Brain microvascular endothelial cell (primary cell): ENCODE data around the gene LRRC46.

Source experiments
- DNase-seq: peaks from one replicate; pipeline ENCODE4 v3.0.0-alpha.2; 2020
- H3K27ac ChIP-seq: fragments of 250-450 bp; sonication (Bioruptor Pico); 2 replicates; pipeline ENCODE4 v1.5.1; 2020; ENCODE audit warnings: mild to moderate bottlenecking, moderate library complexity
- H3K27me3 ChIP-seq: fragments of 250-450 bp; sonication (Bioruptor Pico); replicated peaks from 2 replicates; pipeline ENCODE4 v1.5.1; 2020; ENCODE audit warnings: mild to moderate bottlenecking
- H3K36me3 ChIP-seq: fragments of 250-450 bp; sonication (Bioruptor Pico); replicated peaks from 2 replicates; pipeline ENCODE4 v1.5.1; 2020; ENCODE audit warnings: mild to moderate bottlenecking
- H3K4me3 ChIP-seq: 2 replicates; pipeline ENCODE4 v1.5.1; 2011; ENCODE audit warnings: low read depth, mild to moderate bottlenecking, control low read depth, low read length, moderate library complexity
- CTCF ChIP-seq: IDR thresholded peaks from 2 replicates; pipeline ENCODE4 v1.5.1; 2011; ENCODE audit warnings: low read depth, mild to moderate bottlenecking, moderate library complexity, low read length, control low read depth, inconsistent platforms; ENCODE audit errors: missing control alignments
- in situ Hi-C: cut with HindIII; loops from 2 replicates; pipeline ENCODE4 v1.10.0; 2017; ENCODE audit warnings: low sequenced_read_pairs, low pct_ligation_motif_present

The LRRC46 gene

DNA sequence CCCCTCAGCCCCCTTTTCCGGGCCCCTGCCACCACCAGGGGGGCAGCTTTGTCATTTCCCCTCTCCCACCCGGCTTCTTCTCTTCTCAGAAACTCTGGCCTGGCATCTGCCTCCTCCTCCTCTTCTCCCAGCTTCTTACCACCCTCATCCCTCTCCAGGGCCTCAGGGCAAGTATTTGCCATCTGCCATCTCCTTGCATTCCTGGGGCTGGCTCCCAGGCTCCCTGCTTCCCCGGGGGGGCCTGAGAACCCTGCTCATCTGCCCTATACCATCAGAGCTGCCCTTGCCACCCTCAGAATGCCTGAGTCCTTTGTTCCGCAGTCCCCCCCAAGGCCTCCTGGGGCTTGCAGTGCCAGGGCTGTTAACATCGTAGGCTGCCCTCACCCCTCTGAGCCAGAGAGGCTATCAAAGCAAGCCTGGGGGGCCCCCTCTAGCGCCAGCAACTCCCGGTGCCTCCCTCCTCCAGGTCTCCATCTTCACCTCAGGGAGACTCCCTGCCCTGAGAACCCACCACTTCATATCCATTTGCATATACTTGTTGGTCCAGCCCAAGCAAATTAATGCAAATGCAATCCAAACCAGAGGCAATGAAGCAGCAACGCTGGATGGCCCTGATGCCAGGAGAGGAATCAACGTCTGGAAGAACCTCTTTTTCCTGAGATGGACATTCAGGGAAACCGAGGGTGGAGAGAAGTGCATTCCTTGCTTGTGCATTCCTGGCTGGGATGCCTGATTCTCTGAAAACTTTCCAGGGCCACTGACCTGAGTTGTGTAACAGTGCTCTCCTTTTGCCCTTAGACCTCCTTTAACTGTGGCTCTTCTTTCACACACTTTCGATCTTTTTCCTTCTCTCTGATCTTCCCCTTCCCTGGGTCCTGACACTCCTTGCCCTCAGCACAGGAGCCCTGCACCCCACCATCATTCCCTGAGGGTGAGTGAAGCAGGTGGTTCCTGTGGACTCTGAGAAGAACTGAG lies 43.8 kb downstream of the LRRC46 start:
- in situ Hi-C loops = no loop called here
- Histone ChIP-seq H3K27me3 (peaks cover 46% of the 10 kb centered on the region), H3K27ac (no peak overlapping the region), H3K36me3 (no peaks in the 10 kb centered on the region), H3K4me3 (no peak overlapping the region)
- DNase-seq = no peak
- no peak for TF ChIP-seq CTCF

GRCh38 chr17:47877368-47878034 lies 46.0 kb downstream of the LRRC46 start:
- in situ Hi-C loops = no loop called here
- peaks cover 27% of the 10 kb centered on the region for H3K27me3 ChIP-seq
- no peak for DNase-seq
- H3K27ac ChIP-seq = no peak overlapping the region
- no peak overlapping the region for H3K4me3 ChIP-seq
- TF ChIP-seq CTCF = no peak
- H3K36me3 ChIP-seq = no peaks in the 10 kb centered on the region

DNA sequence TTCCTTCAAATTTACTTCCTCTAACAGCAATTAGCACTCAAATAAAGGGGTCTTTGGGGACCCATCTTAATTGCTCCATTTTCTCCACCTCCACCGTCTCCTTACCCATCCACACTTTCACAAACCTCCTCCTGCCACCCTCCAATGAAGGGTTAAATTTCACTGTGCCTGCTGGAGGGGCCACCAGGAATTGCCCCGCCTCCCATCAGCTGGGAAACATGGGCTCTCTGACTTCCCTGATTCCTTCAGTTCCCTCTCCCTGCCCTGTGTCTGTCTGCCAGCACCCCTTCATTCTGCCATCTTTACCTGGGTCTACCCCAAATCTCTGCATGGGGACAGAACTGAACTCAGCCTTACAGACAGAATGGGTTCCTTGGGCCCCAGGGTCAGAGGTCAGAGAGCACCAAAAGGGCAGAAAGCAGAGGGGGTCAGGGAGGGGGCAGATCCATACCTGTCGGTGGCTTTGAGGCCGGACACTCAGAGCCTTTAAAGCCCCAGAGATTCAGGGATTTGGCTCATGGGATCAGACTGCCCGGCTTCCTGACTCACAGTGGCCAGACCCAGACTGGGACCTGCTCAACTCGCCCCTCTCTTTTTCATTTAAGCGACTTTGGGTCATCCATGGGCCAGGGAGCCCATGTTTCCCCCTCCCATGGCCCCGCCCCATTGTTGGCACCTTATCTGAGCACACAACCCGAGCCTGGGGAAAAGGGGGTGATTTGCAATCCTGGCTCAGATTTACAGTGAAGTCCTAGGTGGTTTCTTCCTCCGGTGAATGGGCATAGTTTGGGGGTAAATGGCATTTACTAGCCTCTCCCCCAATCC lies 46.9 kb downstream of the LRRC46 start:
- DNase-seq = no peak
- peaks cover 18% of the 10 kb centered on the region for H3K27me3 ChIP-seq
- TF ChIP-seq CTCF = no peak

DNA sequence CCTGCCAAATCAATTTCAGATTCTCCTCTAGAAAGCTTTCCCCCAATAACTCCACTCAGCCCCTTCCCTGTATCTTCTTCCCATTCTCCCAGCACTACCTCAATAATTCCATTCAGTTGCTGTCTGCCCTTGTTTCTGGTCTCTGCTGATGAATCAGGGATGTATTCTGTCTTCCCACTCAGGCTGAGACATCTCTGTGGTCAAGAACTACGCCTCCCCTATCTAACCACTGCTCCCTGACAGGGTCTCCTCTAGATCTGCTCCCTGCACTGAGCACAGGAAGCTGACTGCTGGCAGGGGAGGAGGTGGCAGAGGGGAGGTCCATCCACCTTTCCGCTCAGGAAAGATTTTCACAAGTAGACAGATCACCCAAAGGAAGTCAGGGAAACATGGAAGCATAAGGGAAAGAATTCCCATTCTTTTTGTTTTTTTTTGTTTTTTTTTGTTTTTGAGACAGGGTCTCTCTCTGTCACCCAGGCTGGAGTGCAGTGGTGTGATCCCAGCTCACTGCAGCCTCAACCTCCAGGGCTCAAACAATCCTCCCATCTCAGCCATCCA lies 47.6 kb downstream of the LRRC46 start:
- Histone ChIP-seq H3K4me3 (no peak overlapping the region), H3K27me3 (peaks cover 11% of the 10 kb centered on the region), H3K36me3 (no peaks in the 10 kb centered on the region), H3K27ac (no peak overlapping the region)
- in situ Hi-C loops = no loop called here
- no peak for TF ChIP-seq CTCF
- DNase-seq = peak; percentile 59

More for the DNA sequence above, 46.9 kb downstream of the LRRC46 start:
- in situ Hi-C loops = no loop called here
- Histone ChIP-seq H3K4me3 (no peak overlapping the region), H3K27ac (no peak overlapping the region), H3K36me3 (no peaks in the 10 kb centered on the region)

- Histone ChIP-seq H3K27ac (no peak overlapping the region), H3K4me3 (no peak overlapping the region), H3K36me3 (no peaks in the 10 kb centered on the region), H3K27me3 (peaks cover 5% of the 10 kb centered on the region)
- no peak for TF ChIP-seq CTCF
- no peak for DNase-seq
- in situ Hi-C loops = no loop called here
Observed at GRCh38 chr17:47879776-47880454, 48.4 kb downstream of the LRRC46 start.
